GM12801 (cell line): Measurements from ENCODE around the gene KSR1.

ENCODE experiments used
- TF ChIP-seq, protein P1 (sequence below): IDR thresholded peaks from one replicate; pipeline ENCODE4 v1.5.1; 2011; ENCODE audit warnings: control low read depth; ENCODE audit not compliant: insufficient read length; ENCODE audit errors: extremely low read depth

KSR1 gene

DNA sequence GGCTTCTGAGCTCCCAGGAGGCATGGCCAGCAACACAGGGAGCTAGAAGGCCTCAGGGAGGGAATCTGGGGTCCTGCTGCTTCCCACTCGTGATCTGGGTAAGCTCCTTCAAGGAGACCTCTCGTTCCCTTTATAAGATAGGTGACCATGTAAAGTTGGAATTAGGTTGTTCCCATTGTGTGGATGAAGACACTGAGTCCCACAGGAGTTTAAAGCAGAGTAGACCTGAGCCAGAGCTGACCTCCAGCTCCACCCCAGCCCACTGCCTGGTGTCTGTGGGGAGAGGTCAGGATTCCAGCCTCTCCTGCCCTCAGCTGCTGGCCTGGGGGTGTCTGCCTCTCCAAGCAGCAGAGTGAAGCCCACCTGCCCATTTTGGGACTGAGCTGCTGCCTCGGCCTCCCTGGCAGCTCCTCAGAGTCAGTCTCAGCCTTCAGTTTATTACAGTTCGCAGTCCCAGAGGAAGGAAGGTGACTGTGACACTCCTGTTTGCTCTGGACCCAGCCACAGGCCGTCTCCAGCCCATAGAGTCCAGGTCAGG, 141.6 kb downstream of the KSR1 start:
- TF ChIP-seq, protein P1, sequence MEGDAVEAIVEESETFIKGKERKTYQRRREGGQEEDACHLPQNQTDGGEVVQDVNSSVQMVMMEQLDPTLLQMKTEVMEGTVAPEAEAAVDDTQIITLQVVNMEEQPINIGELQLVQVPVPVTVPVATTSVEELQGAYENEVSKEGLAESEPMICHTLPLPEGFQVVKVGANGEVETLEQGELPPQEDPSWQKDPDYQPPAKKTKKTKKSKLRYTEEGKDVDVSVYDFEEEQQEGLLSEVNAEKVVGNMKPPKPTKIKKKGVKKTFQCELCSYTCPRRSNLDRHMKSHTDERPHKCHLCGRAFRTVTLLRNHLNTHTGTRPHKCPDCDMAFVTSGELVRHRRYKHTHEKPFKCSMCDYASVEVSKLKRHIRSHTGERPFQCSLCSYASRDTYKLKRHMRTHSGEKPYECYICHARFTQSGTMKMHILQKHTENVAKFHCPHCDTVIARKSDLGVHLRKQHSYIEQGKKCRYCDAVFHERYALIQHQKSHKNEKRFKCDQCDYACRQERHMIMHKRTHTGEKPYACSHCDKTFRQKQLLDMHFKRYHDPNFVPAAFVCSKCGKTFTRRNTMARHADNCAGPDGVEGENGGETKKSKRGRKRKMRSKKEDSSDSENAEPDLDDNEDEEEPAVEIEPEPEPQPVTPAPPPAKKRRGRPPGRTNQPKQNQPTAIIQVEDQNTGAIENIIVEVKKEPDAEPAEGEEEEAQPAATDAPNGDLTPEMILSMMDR = no peak

DNA sequence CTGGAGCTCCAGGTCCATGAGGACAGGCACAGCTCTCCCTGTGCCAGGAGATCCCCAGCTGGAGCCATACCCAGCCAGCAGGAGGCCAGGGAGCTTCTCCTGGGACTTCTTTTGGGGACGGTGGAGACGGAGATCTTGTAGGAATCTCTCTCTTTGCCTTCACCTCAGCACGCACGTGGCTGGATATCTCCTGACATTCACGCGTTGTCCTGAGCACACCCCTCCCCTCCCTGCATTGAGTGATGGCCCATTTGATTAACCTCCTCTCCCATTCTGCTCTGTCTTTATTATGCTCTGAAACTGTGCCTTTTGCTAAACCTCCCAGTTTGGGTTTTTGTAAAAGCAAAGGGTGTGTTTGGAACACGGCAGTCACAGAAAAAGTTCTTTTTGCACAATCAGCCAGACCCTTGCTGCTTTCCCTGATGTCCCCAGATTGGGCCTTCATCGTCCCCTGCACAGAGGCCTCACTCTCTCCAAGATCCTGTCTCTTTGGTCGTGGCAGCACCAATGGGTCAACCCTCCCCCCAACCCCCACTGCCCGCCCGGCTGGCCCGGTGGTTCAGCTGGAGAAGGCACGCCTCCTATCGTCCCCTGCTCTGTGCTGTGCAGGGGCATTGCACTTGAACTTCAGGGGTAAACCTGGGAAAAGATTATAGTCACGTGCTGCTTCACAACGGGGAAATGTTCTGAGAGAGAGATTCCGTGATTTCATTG, 142.2 kb downstream of the KSR1 start:
- TF ChIP-seq, protein P1 = no peak

DNA sequence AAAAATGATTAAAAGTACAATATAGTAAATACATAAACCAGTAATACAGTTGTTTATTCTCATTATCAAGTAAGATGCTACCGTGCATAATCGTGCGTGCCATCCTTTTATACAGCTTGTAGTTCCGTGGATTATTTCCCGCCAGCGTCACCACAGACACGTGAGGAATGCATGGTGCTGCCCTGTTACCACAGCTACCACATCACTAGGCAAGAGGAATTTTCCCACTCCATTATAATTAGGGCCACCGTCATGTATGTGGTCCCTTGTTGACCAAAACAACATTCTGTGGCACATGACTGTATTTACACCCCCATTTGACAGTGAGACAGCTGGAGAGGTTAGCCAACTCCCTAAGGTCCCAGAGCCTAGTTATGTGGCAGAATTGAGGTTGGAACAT, 144.2 kb downstream of the KSR1 start:
- TF ChIP-seq, protein P1 = no peak

DNA sequence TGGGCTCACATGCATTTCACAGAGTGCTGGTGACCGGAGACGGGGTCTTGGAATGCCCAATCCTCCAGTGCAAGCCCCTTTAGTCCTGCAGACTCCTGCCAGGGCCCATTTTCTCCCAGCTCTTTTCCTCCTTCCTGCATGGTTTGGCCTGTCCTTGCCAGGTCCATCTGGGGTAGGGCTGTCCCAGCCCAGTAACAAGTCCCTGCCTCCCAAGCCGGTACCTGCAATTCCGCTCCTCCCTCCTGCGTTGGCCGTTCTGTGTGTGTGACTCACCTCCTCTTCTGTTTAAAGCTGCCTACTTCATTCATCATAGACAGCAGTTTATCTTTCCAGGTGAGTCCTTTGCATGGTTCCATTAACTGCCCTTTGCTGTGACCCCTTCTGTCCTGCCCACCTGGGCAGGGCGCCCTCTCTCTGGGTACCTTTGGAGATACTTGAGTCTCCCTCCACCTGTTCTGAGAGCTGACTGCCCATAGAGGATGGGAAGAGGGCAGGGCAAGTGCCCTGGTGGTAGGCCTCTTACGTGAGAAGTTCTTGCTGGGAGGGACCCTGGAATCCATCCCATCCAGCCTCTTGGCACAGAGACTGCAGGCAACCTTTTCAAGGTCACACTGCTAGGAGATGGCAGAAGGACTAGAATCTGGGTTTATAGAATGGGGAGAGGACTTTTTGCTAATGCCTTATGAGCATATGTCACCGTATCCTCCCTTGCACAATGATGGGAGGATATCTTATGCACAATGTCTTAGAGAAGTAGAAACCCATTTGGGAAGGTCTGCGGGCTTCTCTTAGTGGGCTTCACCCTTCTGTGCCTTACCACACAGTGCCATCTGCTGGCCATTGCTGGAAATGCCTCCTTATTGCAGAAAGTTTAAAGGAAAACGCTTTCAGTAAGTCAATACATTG, 145.1 kb downstream of the KSR1 start:
- TF ChIP-seq, protein P1 = peak; percentile 62

DNA sequence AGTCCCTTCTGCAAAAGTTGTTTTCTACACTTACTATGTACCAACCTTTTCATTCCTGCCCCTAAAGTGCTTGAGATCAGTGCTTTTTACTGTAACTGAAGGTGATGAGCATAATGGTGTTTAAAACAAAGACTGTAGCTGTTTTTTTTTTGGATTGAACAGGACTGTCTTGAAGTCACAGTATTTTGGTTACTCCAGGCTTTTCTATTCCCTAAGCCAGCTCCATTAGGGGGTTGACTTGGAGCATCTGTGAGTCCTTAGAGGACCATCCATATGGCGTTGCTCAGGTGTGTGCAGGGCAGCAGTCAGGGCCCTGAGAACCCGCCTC, 145.7 kb downstream of the KSR1 start:
- TF ChIP-seq, protein P1 = no peak

DNA sequence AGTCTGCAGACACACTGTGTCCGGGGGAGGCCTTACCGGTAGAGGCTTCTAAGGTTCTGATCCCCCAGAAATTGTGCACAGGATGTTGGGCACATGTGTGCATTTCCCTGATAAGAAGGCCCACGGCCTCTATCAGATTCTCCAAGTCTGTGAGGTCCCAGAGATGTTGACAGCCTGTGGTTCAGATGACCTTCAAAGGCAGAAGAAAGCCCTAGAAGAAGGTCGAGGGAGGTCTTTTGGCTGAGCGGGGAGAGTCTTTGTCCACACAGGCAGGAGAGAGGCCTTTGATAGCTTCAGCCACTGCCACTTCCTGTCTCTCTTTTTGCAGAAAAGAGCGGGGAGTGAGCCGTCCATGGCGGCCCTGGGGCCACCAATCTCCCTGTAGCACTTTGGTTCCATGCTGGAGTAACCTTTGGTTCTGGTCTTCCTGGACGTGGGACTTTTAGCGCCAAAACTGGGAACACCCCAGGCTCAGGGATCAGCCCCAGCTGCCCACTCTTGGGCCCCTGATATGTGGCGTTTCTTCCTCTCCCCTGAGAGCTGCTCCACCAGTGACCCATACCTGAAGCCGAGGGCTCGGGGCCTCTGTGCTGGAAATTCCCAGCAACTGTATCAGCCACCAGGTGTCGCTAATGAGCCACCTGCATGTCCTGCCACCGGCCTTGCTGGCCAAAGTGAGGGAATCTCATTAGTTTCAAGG, 146.6 kb downstream of the KSR1 start:
- TF ChIP-seq, protein P1 = peak; percentile 54

DNA sequence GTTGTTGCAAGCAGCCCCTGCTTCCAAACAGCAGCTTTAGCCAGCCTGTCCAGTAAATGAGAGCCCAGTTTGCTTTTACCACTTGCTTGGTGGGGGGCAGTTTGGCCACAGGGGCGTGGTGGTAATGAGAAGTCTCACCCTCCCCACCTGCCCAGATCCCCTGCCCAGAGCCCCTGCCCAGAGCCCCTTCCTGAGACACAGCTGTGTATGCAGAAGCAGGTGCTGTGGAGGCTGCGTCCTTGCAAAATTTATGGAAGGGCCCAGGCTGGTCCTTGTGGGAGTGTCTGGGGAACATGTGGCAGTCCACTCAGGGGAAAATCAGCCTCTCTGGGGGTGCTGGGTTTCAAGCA, 147.1 kb downstream of the KSR1 start:
- TF ChIP-seq, protein P1 = no peak
